HG03025 (cell line): Measurements from ENCODE around the gene MIA.
A peak's percentile ranks its signal among the peaks of the same experiment; 100 is the strongest.
"Not testable (repeated sequence)": the region's sequence is repeated elsewhere in the genome, so short reads cannot be mapped to it uniquely, and the experiment has no call there.

Experiments
- ATAC-seq: cut with Tn5 transposase; IDR thresholded peaks from one replicate; pipeline ENCODE4 v1.9.1; 2021; ENCODE audit warnings: mild to moderate bottlenecking, moderate library complexity; ENCODE audit not compliant: unreplicated experiment, low FRiP score

MIA gene

GRCh38 chr19:40750058-40750873 lies 25.1 kb upstream of the MIA start, which contains the start of gene ACTMAP:
Gene ACTMAP (minus strand): TSS chr19:40750477. CDS start chr19:40749803, 674 bp downstream.
- peak; percentile 82 for ATAC-seq

- peak; percentile 58 for ATAC-seq
These were observed 24.3 kb upstream of the MIA start, which contains the start of gene SNRPA for GRCh38 chr19:40750874-40751537. Gene SNRPA (plus strand): TSS chr19:40751203. CDS start chr19:40751409, 206 bp downstream.

- no peak for ATAC-seq
These were observed 23.0 kb upstream of the MIA start for GRCh38 chr19:40752257-40752781.

GRCh38 chr19:40754611-40755247 lies 20.6 kb upstream of the MIA start:
- no peak for ATAC-seq

GRCh38 chr19:40755248-40755624 lies 20.1 kb upstream of the MIA start:
- no peak for ATAC-seq

- ATAC-seq, result no peak
These were observed 19.5 kb upstream of the MIA start for GRCh38 chr19:40755791-40756190.

- no peak for ATAC-seq
These were observed 18.7 kb upstream of the MIA start for GRCh38 chr19:40756502-40757110.

- ATAC-seq, result no peak
These were observed 16.8 kb upstream of the MIA start for GRCh38 chr19:40758491-40758890.

- ATAC-seq, result no peak
These were observed 16.0 kb upstream of the MIA start for GRCh38 chr19:40759352-40759751.

- no peak for ATAC-seq
These were observed 12.4 kb upstream of the MIA start for GRCh38 chr19:40762754-40763470.

GRCh38 chr19:40763526-40763925 lies 11.8 kb upstream of the MIA start:
- ATAC-seq, result no peak

GRCh38 chr19:40763963-40764362 lies 11.4 kb upstream of the MIA start:
- ATAC-seq, result no peak

GRCh38 chr19:40766385-40766784 lies 8.9 kb upstream of the MIA start:
- ATAC-seq, result not testable (repeated sequence)

- ATAC-seq, result no peak
These were observed 6.5 kb upstream of the MIA start for GRCh38 chr19:40768869-40769268.

- ATAC-seq, result not testable (repeated sequence)
These were observed 4.0 kb upstream of the MIA start for GRCh38 chr19:40771101-40771862.

GRCh38 chr19:40775632-40776022 lies 306 bp downstream of the MIA start:
- no peak for ATAC-seq

- no peak for ATAC-seq
These were observed 1.0 kb downstream of the MIA start for GRCh38 chr19:40776364-40776763.

GRCh38 chr19:40776932-40777644 lies 1.8 kb downstream of the MIA start:
- peak; percentile 62 for ATAC-seq

- ATAC-seq, result no peak
These were observed 2.3 kb downstream of the MIA start for GRCh38 chr19:40777645-40777936.
